ENCODE results near the gene C2CD2.
A peak's percentile ranks its signal among the peaks of the same experiment; 100 is the strongest.

Gene C2CD2

GRCh38 chr21:41857771-41858300 lies 96.0 kb downstream of the C2CD2 start:
- H3K4me3 ChIP-seq (ENCODE audit: low read length in 2 of 2) = no peak overlapping the region

GRCh38 chr21:41856572-41856971 lies 97.2 kb downstream of the C2CD2 start:
- H3K18ac ChIP-seq (ENCODE audit: low read length) = no peak overlapping the region
- WGBS, 2 donors (ENCODE audit: extremely low coverage in 2 of 2, insufficient read length in 2 of 2, insufficient replicate concordance in 1 of 2) = no CpG with 5 or more reads among the region's 10 CpGs
- no peak overlapping the region for H3K4ac ChIP-seq (ENCODE audit: low read length)
- H2BK5ac ChIP-seq (ENCODE audit: low read length) = no peak overlapping the region
- no peaks in the 10 kb centered on the region for H3K4me1 ChIP-seq (ENCODE audit: control insufficient read depth in 2 of 2, insufficient read depth in 1 of 2, low read depth in 1 of 2, low read length in 2 of 2)
- no peaks in the 10 kb centered on the region for H3K27me3 ChIP-seq (ENCODE audit: control insufficient read depth in 3 of 3, insufficient read depth in 3 of 3, low read depth in 1 of 3, low read length in 3 of 3)
- H2AFZ ChIP-seq (ENCODE audit: low read length) = no peak overlapping the region
- no peak overlapping the region for H3K4me3 ChIP-seq (ENCODE audit: low read length in 2 of 2)
- H2BK12ac ChIP-seq (ENCODE audit: low read length) = no peak overlapping the region
- peaks cover 20 to 48% of the 10 kb centered on the region in 2 donors for H3K36me3 ChIP-seq (replicated peaks in 1 of 2; ENCODE audit: control insufficient read depth in 2 of 2, insufficient read depth in 2 of 2, low read length in 2 of 2)
- no peak overlapping the region for H3K23ac ChIP-seq (ENCODE audit: low read depth, low read length, poor library complexity)
- H3K9ac ChIP-seq (ENCODE audit: low read depth, low read length, poor library complexity) = no peak overlapping the region
- H3K79me1 ChIP-seq (ENCODE audit: low read depth, low read length) = peaks cover 2% of the 10 kb centered on the region
- H3K4me2 ChIP-seq (ENCODE audit: insufficient read depth, low read length, poor library complexity, severe bottlenecking) = no peak overlapping the region
- no peak for DNase-seq (ENCODE audit: low spot score)
- H2BK15ac ChIP-seq (ENCODE audit: low read length) = no peak overlapping the region
- no peak overlapping the region for H3K14ac ChIP-seq (ENCODE audit: low read length)
- H2BK120ac ChIP-seq (ENCODE audit: low read depth, low read length) = no peak overlapping the region
- no peak overlapping the region for H2AK5ac ChIP-seq (ENCODE audit: low read depth, low read length)
- H3K27ac ChIP-seq (replicated peaks; ENCODE audit: low read length) = no peak overlapping the region
- H4K8ac ChIP-seq (ENCODE audit: low read depth, low read length) = no peak overlapping the region
- no peak overlapping the region for H4K91ac ChIP-seq (ENCODE audit: low read depth, low read length, poor library complexity)
- no peaks in the 10 kb centered on the region for H3K9me3 ChIP-seq (replicated peaks in 1 of 2; ENCODE audit: control insufficient read depth in 2 of 2, insufficient read depth in 1 of 2, low read depth in 1 of 2, low read length in 2 of 2)

More at GRCh38 chr21:41857771-41858300, 96.0 kb downstream of the C2CD2 start:
- Histone ChIP-seq H3K18ac (ENCODE audit: low read length) (peak overlapping the region; percentile 5), H3K79me1 (ENCODE audit: low read depth, low read length) (peaks cover 2% of the 10 kb centered on the region), H3K23ac (ENCODE audit: low read depth, low read length, poor library complexity) (no peak overlapping the region), H3K9me3 (replicated peaks in 1 of 2; ENCODE audit: control insufficient read depth in 2 of 2, insufficient read depth in 1 of 2, low read depth in 1 of 2, low read length in 2 of 2) (no peaks in the 10 kb centered on the region), H4K8ac (ENCODE audit: low read depth, low read length) (no peak overlapping the region), H3K14ac (ENCODE audit: low read length) (no peak overlapping the region), H3K9ac (ENCODE audit: low read depth, low read length, poor library complexity) (no peak overlapping the region), H3K36me3 (replicated peaks in 1 of 2; ENCODE audit: control insufficient read depth in 2 of 2, insufficient read depth in 2 of 2, low read length in 2 of 2) (peaks cover 20 to 44% of the 10 kb centered on the region in 2 donors), H3K27me3 (ENCODE audit: control insufficient read depth in 3 of 3, insufficient read depth in 3 of 3, low read depth in 1 of 3, low read length in 3 of 3) (no peaks in the 10 kb centered on the region), H2BK5ac (ENCODE audit: low read length) (no peak overlapping the region), H2BK120ac (ENCODE audit: low read depth, low read length) (no peak overlapping the region), H3K4me2 (ENCODE audit: insufficient read depth, low read length, poor library complexity, severe bottlenecking) (no peak overlapping the region), H4K91ac (ENCODE audit: low read depth, low read length, poor library complexity) (no peak overlapping the region), H2BK15ac (ENCODE audit: low read length) (no peak overlapping the region), H3K4ac (ENCODE audit: low read length) (no peak overlapping the region), H2AFZ (ENCODE audit: low read length) (no peak overlapping the region), H2AK5ac (ENCODE audit: low read depth, low read length) (no peak overlapping the region), H3K4me1 (ENCODE audit: control insufficient read depth in 2 of 2, insufficient read depth in 1 of 2, low read depth in 1 of 2, low read length in 2 of 2) (no peaks in the 10 kb centered on the region), H2BK12ac (ENCODE audit: low read length) (no peak overlapping the region), H3K27ac (replicated peaks; ENCODE audit: low read length) (no peak overlapping the region)
- DNase-seq (ENCODE audit: low spot score) = no peak
- no CpG with 5 or more reads among the region's 14 CpGs for WGBS, 2 donors (ENCODE audit: extremely low coverage in 2 of 2, insufficient read length in 2 of 2, insufficient replicate concordance in 1 of 2)

GRCh38 chr21:41854426-41854995 lies 99.3 kb downstream of the C2CD2 start:
- Histone ChIP-seq H3K14ac (ENCODE audit: low read length) (peak overlapping the region; percentile 84), H2BK120ac (ENCODE audit: low read depth, low read length) (no peak overlapping the region), H3K9me3 (replicated peaks in 1 of 2; ENCODE audit: control insufficient read depth in 2 of 2, insufficient read depth in 1 of 2, low read depth in 1 of 2, low read length in 2 of 2) (no peaks in the 10 kb centered on the region), H3K27ac (replicated peaks; ENCODE audit: low read length) (no peak overlapping the region), H3K4me3 (ENCODE audit: low read length in 2 of 2) (no peak overlapping the region), H3K36me3 (replicated peaks in 1 of 2; ENCODE audit: control insufficient read depth in 2 of 2, insufficient read depth in 2 of 2, low read length in 2 of 2) (peaks cover 18 to 50% of the 10 kb centered on the region in 2 donors), H3K27me3 (ENCODE audit: control insufficient read depth in 3 of 3, insufficient read depth in 3 of 3, low read depth in 1 of 3, low read length in 3 of 3) (no peaks in the 10 kb centered on the region), H3K4ac (ENCODE audit: low read length) (no peak overlapping the region), H2BK5ac (ENCODE audit: low read length) (no peak overlapping the region), H3K4me2 (ENCODE audit: insufficient read depth, low read length, poor library complexity, severe bottlenecking) (no peak overlapping the region), H3K23ac (ENCODE audit: low read depth, low read length, poor library complexity) (peak overlapping the region; percentile 49), H3K4me1 (ENCODE audit: control insufficient read depth in 2 of 2, insufficient read depth in 1 of 2, low read depth in 1 of 2, low read length in 2 of 2) (no peaks in the 10 kb centered on the region), H3K9ac (ENCODE audit: low read depth, low read length, poor library complexity) (peak overlapping the region; percentile 27), H2BK12ac (ENCODE audit: low read length) (no peak overlapping the region), H2AFZ (ENCODE audit: low read length) (no peak overlapping the region), H2AK5ac (ENCODE audit: low read depth, low read length) (no peak overlapping the region), H4K8ac (ENCODE audit: low read depth, low read length) (no peak overlapping the region), H3K79me1 (ENCODE audit: low read depth, low read length) (peaks cover 2% of the 10 kb centered on the region), H2BK15ac (ENCODE audit: low read length) (no peak overlapping the region), H4K91ac (ENCODE audit: low read depth, low read length, poor library complexity) (no peak overlapping the region), H3K18ac (ENCODE audit: low read length) (no peak overlapping the region)
- no peak for DNase-seq (ENCODE audit: low spot score)
- no CpG with 5 or more reads among the region's 31 CpGs for WGBS, 2 donors (ENCODE audit: extremely low coverage in 2 of 2, insufficient read length in 2 of 2, insufficient replicate concordance in 1 of 2)

- no peak overlapping the region for H2AFZ ChIP-seq (ENCODE audit: low read length)
- no peak overlapping the region for H3K18ac ChIP-seq (ENCODE audit: low read length)
- no peak overlapping the region for H4K8ac ChIP-seq (ENCODE audit: low read depth, low read length)
- peaks cover 13 to 42% of the 10 kb centered on the region in 2 donors for H3K36me3 ChIP-seq (replicated peaks in 1 of 2; ENCODE audit: control insufficient read depth in 2 of 2, insufficient read depth in 2 of 2, low read length in 2 of 2)
- H3K9me3 ChIP-seq (replicated peaks in 1 of 2; ENCODE audit: control insufficient read depth in 2 of 2, insufficient read depth in 1 of 2, low read depth in 1 of 2, low read length in 2 of 2) = no peaks in the 10 kb centered on the region
- H2BK5ac ChIP-seq (ENCODE audit: low read length) = no peak overlapping the region
- H3K4me2 ChIP-seq (ENCODE audit: insufficient read depth, low read length, poor library complexity, severe bottlenecking) = no peak overlapping the region
- no peak overlapping the region for H3K4ac ChIP-seq (ENCODE audit: low read length)
- no peak overlapping the region for H3K14ac ChIP-seq (ENCODE audit: low read length)
- H2BK15ac ChIP-seq (ENCODE audit: low read length) = no peak overlapping the region
- H3K27ac ChIP-seq (replicated peaks; ENCODE audit: low read length) = no peak overlapping the region
- H3K79me1 ChIP-seq (ENCODE audit: low read depth, low read length) = peaks cover 2% of the 10 kb centered on the region
- H4K91ac ChIP-seq (ENCODE audit: low read depth, low read length, poor library complexity) = no peak overlapping the region
- H2AK5ac ChIP-seq (ENCODE audit: low read depth, low read length) = no peak overlapping the region
- no peak overlapping the region for H2BK120ac ChIP-seq (ENCODE audit: low read depth, low read length)
- H3K9ac ChIP-seq (ENCODE audit: low read depth, low read length, poor library complexity) = no peak overlapping the region
- no peaks in the 10 kb centered on the region for H3K27me3 ChIP-seq (ENCODE audit: control insufficient read depth in 3 of 3, insufficient read depth in 3 of 3, low read depth in 1 of 3, low read length in 3 of 3)
- peak overlapping the region in 1 of 2 donors; percentile 5 for H3K4me3 ChIP-seq (ENCODE audit: low read length in 2 of 2)
- no peak overlapping the region for H3K23ac ChIP-seq (ENCODE audit: low read depth, low read length, poor library complexity)
- no peaks in the 10 kb centered on the region for H3K4me1 ChIP-seq (ENCODE audit: control insufficient read depth in 2 of 2, insufficient read depth in 1 of 2, low read depth in 1 of 2, low read length in 2 of 2)
- no CpG with 5 or more reads among the region's 9 CpGs for WGBS, 2 donors (ENCODE audit: extremely low coverage in 2 of 2, insufficient read length in 2 of 2, insufficient replicate concordance in 1 of 2)
- H2BK12ac ChIP-seq (ENCODE audit: low read length) = no peak overlapping the region
- no peak for DNase-seq (ENCODE audit: low spot score)
These were observed 100.9 kb downstream of the C2CD2 start for GRCh38 chr21:41852929-41853320.

All from neuronal stem cell (in vitro differentiated cells).